Prostate gland (tissue), 2 donors: ENCODE results near the gene CAMK2D.

Experiments used
- CTCF ChIP-seq, 4 experiments: fragments of 200-600 bp in 2 of 4; fragments of 450-650 bp in 2 of 4; sonication (generic) in 2 of 4; IDR thresholded peaks; 1 replicate in 3 of 4; 2 replicates in 1 of 4; pipeline ENCODE4 v1.5.1; 2016 to 2019; ENCODE audit warnings: antibody characterized with exemption in 4 of 4, mild to moderate bottlenecking in 2 of 4, moderate library complexity in 2 of 4
- POLR2A ChIP-seq: fragments of 450-650 bp; IDR thresholded peaks from one replicate; pipeline ENCODE4 v1.6.1; 2016; ENCODE audit warnings: antibody characterized with exemption, mild to moderate bottlenecking
- POLR2AphosphoS5 ChIP-seq: sonication (generic); formaldehyde crosslinking; IDR thresholded peaks from one replicate; pipeline ENCODE4 v1.6.1; 2017; ENCODE audit warnings: antibody characterized with exemption

GRCh38 chr4:113457121-113457520 is 304.4 kb downstream of the CAMK2D start:
- TF ChIP-seq POLR2A (no peak), CTCF (IDR thresholded peaks at IDR 0.05) (no peak), POLR2AphosphoS5 (no peak)
